ENCODE results near the gene PRR5L.

PRR5L gene

DNA sequence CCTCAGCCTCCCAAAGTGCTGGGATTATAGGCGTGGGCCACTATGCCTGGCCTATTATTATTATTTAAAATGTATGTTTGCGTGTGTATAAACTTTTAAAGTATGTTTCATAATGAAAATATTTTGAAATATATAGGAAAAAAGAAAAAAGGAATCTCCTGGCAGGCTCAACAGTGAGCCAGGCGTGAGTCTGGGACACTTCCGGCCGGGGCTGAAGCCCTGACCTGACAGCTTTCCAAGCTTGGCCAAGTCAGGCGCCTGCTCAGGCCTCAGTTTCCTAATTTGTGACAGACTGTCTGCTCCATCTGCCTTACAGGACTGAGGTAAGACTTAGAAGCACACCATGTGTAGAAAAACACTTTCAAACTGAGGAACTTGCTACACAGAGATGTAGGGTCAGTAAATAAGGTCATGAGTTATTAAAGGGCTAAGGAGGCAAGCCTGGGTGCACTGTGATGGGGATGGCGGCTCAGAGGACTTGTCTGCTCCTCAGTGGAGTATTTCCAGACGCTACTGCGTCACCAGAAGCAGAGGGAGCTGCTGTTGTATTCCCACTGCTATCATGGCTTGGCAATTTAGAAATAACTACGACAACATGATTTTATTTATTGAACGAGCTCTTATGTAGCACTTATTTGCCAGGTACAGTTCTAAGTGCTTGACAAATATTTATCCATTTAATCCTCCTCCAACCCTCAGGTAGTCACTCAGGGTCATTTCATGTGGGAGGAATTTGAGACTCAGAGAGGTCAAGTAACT lies 100.1 kb downstream of the PRR5L start:
- H3K4me3 ChIP-seq (ENCODE audit: control insufficient read depth, low read depth, low read length), result no peak overlapping the region
- TF ChIP-seq, protein P1, sequence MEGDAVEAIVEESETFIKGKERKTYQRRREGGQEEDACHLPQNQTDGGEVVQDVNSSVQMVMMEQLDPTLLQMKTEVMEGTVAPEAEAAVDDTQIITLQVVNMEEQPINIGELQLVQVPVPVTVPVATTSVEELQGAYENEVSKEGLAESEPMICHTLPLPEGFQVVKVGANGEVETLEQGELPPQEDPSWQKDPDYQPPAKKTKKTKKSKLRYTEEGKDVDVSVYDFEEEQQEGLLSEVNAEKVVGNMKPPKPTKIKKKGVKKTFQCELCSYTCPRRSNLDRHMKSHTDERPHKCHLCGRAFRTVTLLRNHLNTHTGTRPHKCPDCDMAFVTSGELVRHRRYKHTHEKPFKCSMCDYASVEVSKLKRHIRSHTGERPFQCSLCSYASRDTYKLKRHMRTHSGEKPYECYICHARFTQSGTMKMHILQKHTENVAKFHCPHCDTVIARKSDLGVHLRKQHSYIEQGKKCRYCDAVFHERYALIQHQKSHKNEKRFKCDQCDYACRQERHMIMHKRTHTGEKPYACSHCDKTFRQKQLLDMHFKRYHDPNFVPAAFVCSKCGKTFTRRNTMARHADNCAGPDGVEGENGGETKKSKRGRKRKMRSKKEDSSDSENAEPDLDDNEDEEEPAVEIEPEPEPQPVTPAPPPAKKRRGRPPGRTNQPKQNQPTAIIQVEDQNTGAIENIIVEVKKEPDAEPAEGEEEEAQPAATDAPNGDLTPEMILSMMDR (conservative IDR thresholded peaks at IDR 0.05; ENCODE audit: control insufficient read depth, insufficient read depth, low read depth, low read length), result no peak
- DNase-seq (ENCODE audit: low read depth), result no peak

DNA sequence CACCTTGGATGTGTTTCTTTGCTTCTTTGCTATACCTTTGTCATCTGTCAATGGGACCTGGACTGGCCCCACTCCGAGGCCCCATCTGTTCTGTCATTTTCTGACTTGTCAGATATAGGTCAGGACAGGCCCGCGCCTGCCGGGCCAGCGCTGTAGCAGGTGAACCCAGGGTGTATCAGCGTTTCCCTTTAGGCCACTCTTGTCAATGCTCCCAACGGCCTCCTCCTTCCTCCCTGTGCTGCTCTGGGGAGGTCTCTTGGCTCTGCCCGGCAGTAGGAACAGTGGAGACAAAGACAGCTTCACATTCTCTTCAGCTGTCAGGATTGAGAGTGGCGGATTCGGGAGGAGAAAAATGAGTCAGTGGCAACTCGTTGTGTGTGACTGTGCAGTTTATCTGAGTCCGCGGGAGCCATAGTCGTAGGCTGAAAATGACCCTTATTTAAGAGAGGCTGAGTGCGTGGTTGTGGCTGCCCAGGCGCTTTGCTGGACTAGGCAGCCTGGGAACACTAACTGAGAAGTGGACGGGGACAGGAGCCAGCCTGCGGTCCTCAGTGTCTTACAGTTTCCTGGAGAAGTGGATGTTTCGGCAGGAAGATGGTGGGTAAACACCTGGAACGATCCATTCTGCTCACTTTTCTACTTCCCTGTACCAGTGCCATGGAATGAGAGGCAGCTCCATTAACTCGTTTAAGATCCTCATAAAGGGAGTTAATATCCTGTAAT lies 102.3 kb downstream of the PRR5L start:
- no peak for DNase-seq (ENCODE audit: low read depth)
- no peak overlapping the region for H3K4me3 ChIP-seq (ENCODE audit: control insufficient read depth, low read depth, low read length)
- TF ChIP-seq, protein P1 (conservative IDR thresholded peaks at IDR 0.05; ENCODE audit: control insufficient read depth, insufficient read depth, low read depth, low read length), result no peak

DNA sequence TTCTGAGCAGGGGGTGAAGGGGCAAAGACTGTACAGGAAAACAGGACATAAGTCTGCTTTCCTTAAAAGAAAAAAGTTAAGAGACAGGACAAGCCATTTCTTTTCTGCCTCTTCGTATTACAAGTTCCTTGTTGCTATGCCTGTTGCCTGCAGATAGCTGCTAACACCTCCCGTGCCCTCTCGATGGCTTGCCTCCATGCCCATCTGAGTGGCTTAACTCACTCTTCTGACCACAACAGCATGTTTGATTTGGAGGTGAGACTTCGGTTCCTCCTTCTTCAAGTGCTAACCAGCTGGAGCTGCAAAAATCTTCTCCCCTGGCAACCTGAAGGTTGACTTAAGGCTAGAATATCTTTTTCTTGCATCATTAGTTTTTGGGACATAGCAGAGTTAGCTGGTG lies 103.1 kb downstream of the PRR5L start:
- TF ChIP-seq, protein P1 (conservative IDR thresholded peaks at IDR 0.05; ENCODE audit: control insufficient read depth, insufficient read depth, low read depth, low read length), result no peak
- no peak for DNase-seq (ENCODE audit: low read depth)
- no peak overlapping the region for H3K4me3 ChIP-seq (ENCODE audit: control insufficient read depth, low read depth, low read length)

DNA sequence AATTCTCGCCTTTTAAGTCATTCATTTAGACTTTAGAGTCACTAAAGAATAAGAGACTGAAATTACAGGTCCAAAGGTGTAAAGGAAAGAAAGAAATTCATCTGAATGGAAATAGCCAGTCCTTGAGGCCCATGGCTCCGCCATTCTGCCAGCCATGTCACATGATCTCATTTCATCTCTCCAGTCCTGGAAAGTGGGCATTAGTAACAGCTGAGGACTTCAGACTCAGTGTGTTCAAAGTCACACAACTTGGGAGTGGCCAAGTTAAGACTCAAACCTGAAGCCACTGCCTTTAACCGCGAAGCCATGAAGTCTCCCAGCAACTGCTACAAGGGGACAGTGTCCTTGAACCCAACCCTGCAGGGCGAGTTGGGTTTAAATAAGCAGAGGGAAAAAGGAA lies 103.7 kb downstream of the PRR5L start:
- TF ChIP-seq, protein P1 (conservative IDR thresholded peaks at IDR 0.05; ENCODE audit: control insufficient read depth, insufficient read depth, low read depth, low read length), result no peak
- no peak overlapping the region for H3K4me3 ChIP-seq (ENCODE audit: control insufficient read depth, low read depth, low read length)

DNA sequence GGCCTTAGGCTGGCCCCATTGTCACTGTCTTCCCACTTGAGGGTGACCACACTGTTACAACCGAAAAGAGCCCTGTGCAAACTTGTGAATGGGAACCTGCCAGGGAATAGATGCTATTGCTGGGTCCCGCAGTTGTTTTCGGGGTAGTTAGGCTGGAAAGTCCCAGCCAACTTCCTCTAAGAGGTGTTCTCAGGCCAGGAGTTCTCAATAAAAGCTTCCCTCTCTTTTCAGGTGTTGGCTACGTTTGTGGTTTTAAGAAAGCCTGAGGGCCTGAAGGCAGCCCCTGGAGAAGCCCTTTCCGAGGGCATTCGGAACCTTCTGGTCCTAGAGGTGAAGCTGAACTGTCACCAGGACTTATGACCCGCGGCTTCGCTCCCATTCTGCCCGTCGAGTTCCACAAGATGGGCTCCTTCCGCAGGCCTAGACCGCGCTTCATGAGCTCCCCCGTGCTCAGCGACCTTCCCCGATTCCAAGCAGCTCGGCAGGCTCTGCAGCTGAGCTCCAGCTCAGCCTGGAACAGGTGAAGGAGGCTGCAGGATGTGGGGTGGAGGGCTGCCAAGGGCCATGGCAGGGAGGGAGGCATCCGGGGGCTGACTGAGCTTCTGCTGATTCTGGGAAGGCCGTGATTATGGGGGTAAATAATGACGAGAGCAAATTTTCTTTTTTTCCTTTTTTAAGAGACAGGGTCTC lies 104.8 kb downstream of the PRR5L start:
- DNase-seq (ENCODE audit: low read depth), result no peak
- H3K4me3 ChIP-seq (ENCODE audit: control insufficient read depth, low read depth, low read length), result no peak overlapping the region
- TF ChIP-seq, protein P1 (conservative IDR thresholded peaks at IDR 0.05; ENCODE audit: control insufficient read depth, insufficient read depth, low read depth, low read length), result no peak

More for the DNA sequence above, 103.7 kb downstream of the PRR5L start:
- no peak for DNase-seq (ENCODE audit: low read depth)

DNA sequence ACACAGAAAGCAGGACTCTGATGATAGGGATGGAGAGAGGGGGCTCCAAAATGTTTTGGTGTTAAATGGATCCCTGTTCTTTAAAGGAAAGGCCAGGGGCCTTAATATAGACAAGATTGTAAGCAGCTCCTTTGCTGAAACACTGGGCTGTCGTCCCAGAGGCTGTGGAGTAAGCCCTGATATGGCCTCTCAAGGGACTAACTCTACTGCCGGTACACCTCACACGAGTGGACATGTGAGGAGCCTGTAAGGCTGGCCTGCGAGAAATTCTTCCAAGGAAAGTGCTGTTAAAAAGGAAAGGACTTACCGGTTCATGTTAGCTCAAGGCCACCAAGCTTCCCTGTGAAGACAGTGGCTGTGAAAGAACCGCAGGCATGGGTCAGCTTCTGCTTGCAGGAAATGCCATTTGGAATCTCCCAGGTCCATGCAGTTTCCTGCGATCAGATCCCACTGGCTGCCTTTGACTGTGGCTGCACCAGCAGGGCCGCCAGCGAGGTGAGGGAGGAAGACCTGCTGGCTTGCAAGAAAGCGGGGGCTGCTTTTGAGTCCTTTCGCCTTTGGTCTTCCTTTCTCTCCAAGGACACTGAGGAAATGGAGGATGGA lies 106.6 kb downstream of the PRR5L start:
- TF ChIP-seq, protein P1 (conservative IDR thresholded peaks at IDR 0.05; ENCODE audit: control insufficient read depth, insufficient read depth, low read depth, low read length), result no peak
- H3K4me3 ChIP-seq (ENCODE audit: control insufficient read depth, low read depth, low read length), result no peak overlapping the region
- DNase-seq (ENCODE audit: low read depth), result no peak

Data from fibroblast of mammary gland (primary cell).